Esophagus squamous epithelium (tissue), 4 donors: ENCODE data around the gene OR2H2.

Experiments
- CTCF ChIP-seq, 6 experiments: fragments of 450-650 bp in 4 of 6; fragments of 200-600 bp in 2 of 6; sonication (generic) in 2 of 6; IDR thresholded peaks; one replicate each; pipeline ENCODE4 v1.5.1; 2016 to 2019; ENCODE audit warnings: antibody characterized with exemption in 6 of 6, mild to moderate bottlenecking in 4 of 6, moderate library complexity in 4 of 6
- POLR2A ChIP-seq, 4 donors: fragments of 450-650 bp; IDR thresholded peaks; one replicate each; pipeline ENCODE4 v1.6.1; 2017; ENCODE audit warnings: antibody characterized with exemption in 4 of 4, mild to moderate bottlenecking in 4 of 4, moderate library complexity in 3 of 4

GRCh38 chr6:29608131-29608530 is 23.2 kb downstream of the OR2H2 start:
- TF ChIP-seq CTCF (IDR thresholded peaks at IDR 0.05) (no peak), POLR2A (IDR thresholded peaks at IDR 0.05) (no peak)
